Heart left ventricle (tissue), 16 donors: ENCODE measurements around the gene AHCYL1. TPM values are rescaled to one million over a fixed set of nuclear protein-coding genes. Genes with fewer than 3 reads are reported as not detected.

Experiments
- ATAC-seq, 4 donors: fragments of 200-7000 bp; cut with Tn5 transposase; one replicate each; pipeline ENCODE4 v1.9.1; 2020 to 2022; ENCODE audit warnings: moderate library complexity in 4 of 4, mild to moderate bottlenecking in 3 of 4, moderate number of reproducible peaks in 1 of 4
- DNase-seq, 5 donors: peaks; one replicate each; pipeline ENCODE4 v3.0.0-alpha.2; 2020
- H3K27ac ChIP-seq, 12 donors: fragments of 200-600 bp; sonication (generic) in 4 of 12; one replicate each; pipeline versions ENCODE4 v1.5.0 to v1.8.0; 2016 to 2022; ENCODE audit warnings: mild to moderate bottlenecking in 2 of 12
- H3K27me3 ChIP-seq, 9 donors: fragments of 200-600 bp; sonication (generic) in 2 of 9; one replicate each; pipeline versions ENCODE4 v1.5.1 to v1.8.0; 2016 to 2022; ENCODE audit warnings: mild to moderate bottlenecking in 3 of 9
- H3K36me3 ChIP-seq, 9 donors: fragments of 200-600 bp; sonication (generic) in 2 of 9; one replicate each; pipeline versions ENCODE4 v1.5.0 to v1.8.0; 2018 to 2022; ENCODE audit warnings: mild to moderate bottlenecking in 2 of 9
- H3K4me1 ChIP-seq, 12 donors: fragments of 200-600 bp; sonication (generic) in 4 of 12; one replicate each; pipeline versions ENCODE4 v1.5.0 to v1.8.0; 2016 to 2022; ENCODE audit warnings: mild to moderate bottlenecking in 3 of 12
- H3K4me3 ChIP-seq, 12 donors: fragments of 200-600 bp; sonication (generic) in 4 of 12; one replicate each; pipeline versions ENCODE4 v1.5.0 to v1.8.0; 2017 to 2022; ENCODE audit warnings: mild to moderate bottlenecking in 9 of 12, moderate library complexity in 4 of 12
- H3K9me3 ChIP-seq, 12 donors: fragments of 200-600 bp; sonication (generic) in 4 of 12; one replicate each; pipeline versions ENCODE4 v1.5.0 to v1.8.0; 2016 to 2022; ENCODE audit warnings: mild to moderate bottlenecking in 1 of 12
- CTCF ChIP-seq, 12 donors: fragments of 200-600 bp; sonication (generic) in 4 of 12; IDR thresholded peaks; one replicate each; pipeline versions ENCODE4 v1.5.0 to v1.8.0; 2018 to 2022; ENCODE audit warnings: antibody characterized with exemption in 12 of 12, mild to moderate bottlenecking in 5 of 12
- POLR2A ChIP-seq, 2 donors: fragments of 450-650 bp; IDR thresholded peaks; one replicate each; pipeline ENCODE4 v1.6.1; 2017; ENCODE audit warnings: antibody characterized with exemption in 2 of 2, mild to moderate bottlenecking in 2 of 2, moderate library complexity in 2 of 2
- WGBS, 4 donors: extraction: QIAGEN DNeasy Blood & Tissue Kit in 2 of 4; methylation state at CpG; one replicate each; pipeline versions ENCODE4 v1.1.5 to v1.1.7; 2013 to 2018; 5-methylcytosine and 5-hydroxymethylcytosine counted together
- intact Hi-C, 10 donors: fragments of 100-400 bp; cut with DNase I; formaldehyde crosslinking; loops; one replicate each; pipeline versions ENCODE4 v1.11.1 to v1.14.2; 2022
- polyA plus RNA-seq, 2 donors: library from polyadenylated mRNA; stranded (reverse); fragments of 200-250 nt; gene quantifications; one replicate each; pipeline ENCODE4 v1.2.3, GENCODE V29; 2013
- total RNA-seq, 9 donors: library from RNA; depleted of rRNA in 2 of 9; stranded (reverse); fragments of >200 nt in 2 of 9; fragmentation: NEBNext Ultra II Directional in 3 of 9; extraction: Animal tissue kit (Norgen Biotek cat#: 25700) in 3 of 9; gene quantifications; one replicate each; pipeline versions ENCODE4 v1.1.0 to v1.2.4, GENCODE V29; 2016 to 2023
- donor health status: ischemic (EF 13 %, LVEDD 7.1; RV severe dilation, severe dysfunction).
- donor health status: healthy with polysubstance abuse.
- donor health status: DM: no; HTN: yes; CAD: no.
- donor health status: DM: no; HTN: no; CAD: no.
- donor health status: ischemic (EF 25% LVEDD 6.9; RV normal size, moderate dysfunction).
- donor health status: ischemic (EF 25% LVEDD 5.7; RV mildly dilated, moderate dysfunction).
- donor health status: healthy.
- donor health status: DM: yes; HTN: yes; CAD: no.
- donor health status: ischemic (EF 35%, LVEDD 5.7; RV mildly dilated, moderate dysfunction).
- donor health status: nonischemic (EF 11% LVEDD 7.7; RV severe dilation, severe dysfunction).
- donor health status: DM: yes; HTN: yes; CAD: no.
- donor health status: PGD.
- donor health status: ischemic (EF 29% LVEDD 5.4; RV normal size, mild dysfunction).
- donor health status: nonischemic (EF 23%, LVEDD 6.1; RV moderate dilation, normal function).

Gene AHCYL1
- total and polyA plus RNA-seq, 11 donors, result 23.8 to 56.7 (median 42.1) TPM

- H3K36me3 ChIP-seq, result no peaks in the 10 kb centered on the region
- TF ChIP-seq POLR2A (IDR thresholded peaks at IDR 0.05) (no peak), CTCF (IDR thresholded peaks at IDR 0.05) (no peak)
- peaks cover 0 to 28% (median 12%) of the 10 kb centered on the region in 12 donors for H3K4me1 ChIP-seq
- H3K4me3 ChIP-seq, result no peak overlapping the region
- no peak overlapping the region for H3K27ac ChIP-seq
- ATAC-seq (no peak), DNase-seq (no peak)
- H3K27me3 ChIP-seq, result no peaks in the 10 kb centered on the region
- intact Hi-C loops, result no loop called here
- 66 to 78% (median 72%) methylated on average over 1 of the region's 1 CpG for WGBS, 4 donors
- H3K9me3 ChIP-seq, result peaks cover 0 to 8% (median 0%) of the 10 kb centered on the region in 12 donors
These were observed 20.7 kb upstream of the AHCYL1 start for GRCh38 chr1:109963864-109964263.

GRCh38 chr1:109969146-109969829, 15.3 kb upstream of the AHCYL1 start:
- Histone ChIP-seq H3K9me3 (peaks cover 0 to 8% (median 0%) of the 10 kb centered on the region in 12 donors), H3K4me1 (peaks cover 0 to 6% (median 0%) of the 10 kb centered on the region in 12 donors), H3K27me3 (no peaks in the 10 kb centered on the region), H3K4me3 (no peak overlapping the region), H3K27ac (no peak overlapping the region), H3K36me3 (no peaks in the 10 kb centered on the region)
- WGBS, 4 donors, result 93 to 98% (median 94%) methylated on average over 3 of the region's 3 CpGs
- TF ChIP-seq CTCF (IDR thresholded peaks at IDR 0.05) (no peak), POLR2A (IDR thresholded peaks at IDR 0.05) (no peak)
- ATAC-seq (no peak), DNase-seq (no peak)
- intact Hi-C loops, result no loop called here

GRCh38 chr1:109969907-109970306, 14.7 kb upstream of the AHCYL1 start:
- TF ChIP-seq POLR2A (IDR thresholded peaks at IDR 0.05), result no peak
- no peak for TF ChIP-seq CTCF (IDR thresholded peaks at IDR 0.05)
- no peaks in the 10 kb centered on the region for H3K27me3 ChIP-seq
- intact Hi-C loops, result no loop called here
- no peak overlapping the region for H3K27ac ChIP-seq
- H3K9me3 ChIP-seq, result peaks cover 0 to 8% (median 0%) of the 10 kb centered on the region in 12 donors
- H3K4me1 ChIP-seq, result peaks cover 0 to 6% (median 0%) of the 10 kb centered on the region in 12 donors
- H3K36me3 ChIP-seq, result no peaks in the 10 kb centered on the region
- no peak overlapping the region for H3K4me3 ChIP-seq
- WGBS, 4 donors, result 86 to 94% (median 92%) methylated on average over 3 of the region's 3 CpGs
- DNase-seq, result no peak
- no peak for ATAC-seq

GRCh38 chr1:109971559-109971958, 13.0 kb upstream of the AHCYL1 start:
- ATAC-seq, result no peak

More at GRCh38 chr1:109971559-109971958, 13.0 kb upstream of the AHCYL1 start:
- TF ChIP-seq CTCF (IDR thresholded peaks at IDR 0.05), result no peak
- no peak for TF ChIP-seq POLR2A (IDR thresholded peaks at IDR 0.05)
- Histone ChIP-seq H3K4me1 (peaks cover 0 to 10% (median 0%) of the 10 kb centered on the region in 12 donors), H3K27ac (no peak overlapping the region), H3K9me3 (no peaks in the 10 kb centered on the region), H3K36me3 (no peaks in the 10 kb centered on the region), H3K27me3 (no peaks in the 10 kb centered on the region), H3K4me3 (no peak overlapping the region)
- no peak for DNase-seq
- intact Hi-C loops, result no loop called here
- WGBS, 4 donors, result 42 to 57% (median 50%) methylated on average over 1 of the region's 1 CpG
